HG02884 (cell line): ENCODE results near the gene ALOX15.
"Not testable (repeated sequence)": the region's sequence is repeated elsewhere in the genome, so short reads cannot be mapped to it uniquely, and the experiment has no call there.

Source experiments
- ATAC-seq: cut with Tn5 transposase; IDR thresholded peaks from one replicate; pipeline ENCODE4 v1.9.1; 2021; ENCODE audit warnings: mild to moderate bottlenecking, moderate library complexity; ENCODE audit not compliant: unreplicated experiment

Gene ALOX15

DNA sequence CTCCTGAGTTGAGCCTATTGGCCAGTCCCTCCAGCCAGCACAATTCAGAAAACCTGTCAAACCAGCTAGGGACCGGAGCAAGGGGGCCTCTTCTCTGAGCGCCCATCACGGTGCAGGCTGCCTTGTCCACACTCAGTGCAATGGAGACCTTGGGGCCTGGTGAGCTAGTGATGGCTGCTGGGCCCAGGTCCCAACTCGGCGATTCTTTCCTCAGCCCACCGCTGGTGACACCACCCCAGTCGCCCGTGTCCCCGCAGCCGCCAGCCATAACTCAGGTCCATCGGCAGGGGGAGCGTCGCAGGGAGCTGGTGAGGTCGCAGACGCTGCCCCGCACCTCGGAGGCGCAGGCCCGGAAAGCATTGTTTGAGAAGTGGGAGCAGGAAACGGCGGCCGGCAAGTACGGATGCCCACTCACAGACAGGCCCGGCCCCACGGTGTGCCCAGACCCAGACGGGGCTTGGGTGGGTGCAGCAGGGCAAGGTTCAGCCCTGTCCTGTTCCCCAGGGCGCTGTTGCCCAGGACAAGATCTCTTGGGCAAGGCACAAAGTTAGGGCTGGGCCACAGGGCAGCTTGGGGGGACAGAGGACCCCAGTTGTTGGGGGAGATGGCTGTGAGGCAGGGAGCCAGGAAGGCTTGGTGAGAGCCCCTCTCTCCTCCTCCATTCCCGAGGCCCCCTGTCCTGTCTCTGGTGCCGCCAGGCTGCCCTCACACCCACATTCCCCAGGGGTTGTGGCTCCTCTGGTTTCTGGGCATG is 46.4 kb downstream of the ALOX15 start:
- no peak for ATAC-seq

DNA sequence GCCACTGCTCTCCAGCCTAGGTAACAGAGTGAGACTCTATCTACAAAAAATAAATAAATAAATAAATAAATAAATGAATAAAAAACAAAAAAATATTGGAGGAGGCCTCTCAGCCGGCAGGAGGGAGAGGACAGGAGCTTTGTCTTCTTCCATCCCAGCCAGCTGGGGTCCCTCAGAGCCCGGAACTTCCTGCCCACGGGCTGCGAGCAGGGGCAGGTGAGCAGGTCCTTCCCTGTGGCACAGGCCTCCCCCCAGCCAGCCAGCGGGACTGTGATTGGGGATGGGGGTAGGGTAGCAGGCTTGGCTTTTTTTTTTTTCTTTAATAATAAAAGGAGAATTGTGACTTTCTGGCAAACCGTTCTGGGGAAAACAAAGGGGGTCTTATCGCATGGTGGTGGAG is 47.1 kb downstream of the ALOX15 start:
- ATAC-seq = no peak

DNA sequence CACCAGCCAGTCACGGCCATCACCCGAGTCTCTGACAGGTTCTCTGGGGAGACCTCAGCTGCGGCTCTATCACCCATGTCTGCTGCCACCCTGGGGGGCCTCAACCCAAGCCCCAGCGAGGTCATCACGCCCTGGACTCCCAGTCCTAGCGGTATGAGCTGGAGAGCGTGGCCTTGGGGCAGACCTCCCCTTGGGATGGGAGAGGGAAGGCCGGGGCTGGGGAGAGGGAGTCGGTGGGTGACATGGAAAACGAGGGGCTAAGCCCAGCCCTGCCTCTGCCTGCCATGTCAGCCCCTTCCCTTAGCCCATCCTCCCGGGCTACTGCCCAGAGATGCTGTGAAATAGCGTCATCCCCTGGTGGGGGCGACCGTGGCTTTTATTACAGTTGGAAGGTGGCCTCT is 48.5 kb downstream of the ALOX15 start:
- no peak for ATAC-seq

DNA sequence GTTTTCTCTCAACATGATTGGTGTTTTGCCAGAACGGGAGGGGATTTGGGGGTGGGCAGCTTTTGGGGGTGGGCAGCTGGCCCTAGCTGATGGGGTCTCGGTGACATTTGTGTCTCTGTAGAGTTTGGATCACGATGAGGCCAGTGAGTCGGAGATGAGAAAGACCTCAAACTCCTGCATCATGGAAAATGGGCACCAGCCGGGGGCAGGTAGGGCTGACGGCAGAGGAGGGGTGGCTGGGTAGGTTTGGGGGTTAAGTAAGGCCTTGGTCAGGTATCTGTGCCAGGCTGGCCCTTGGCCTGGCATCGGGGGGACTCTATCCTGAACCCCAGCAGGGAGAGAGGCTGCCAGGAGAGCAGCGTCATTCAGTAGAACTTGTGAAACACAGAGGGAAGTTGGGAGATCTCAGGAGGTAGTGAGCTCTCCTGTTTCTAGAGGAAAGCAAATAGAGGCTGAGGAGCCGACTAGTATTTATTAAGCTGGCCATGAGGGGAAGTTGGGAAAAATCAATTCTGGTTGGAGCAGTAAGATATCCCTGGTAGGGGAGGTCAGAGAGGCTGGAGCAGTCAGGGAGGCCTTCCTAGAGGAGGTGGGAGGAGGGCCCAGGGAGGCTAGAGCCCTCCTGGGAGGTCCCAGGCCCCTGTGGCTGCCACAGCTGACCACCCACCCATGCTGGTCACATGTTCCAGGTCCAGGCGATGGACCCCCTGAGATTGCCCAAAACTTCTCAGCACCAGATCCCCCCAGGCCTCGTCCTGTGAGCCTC is 49.1 kb downstream of the ALOX15 start:
- no peak for ATAC-seq

DNA sequence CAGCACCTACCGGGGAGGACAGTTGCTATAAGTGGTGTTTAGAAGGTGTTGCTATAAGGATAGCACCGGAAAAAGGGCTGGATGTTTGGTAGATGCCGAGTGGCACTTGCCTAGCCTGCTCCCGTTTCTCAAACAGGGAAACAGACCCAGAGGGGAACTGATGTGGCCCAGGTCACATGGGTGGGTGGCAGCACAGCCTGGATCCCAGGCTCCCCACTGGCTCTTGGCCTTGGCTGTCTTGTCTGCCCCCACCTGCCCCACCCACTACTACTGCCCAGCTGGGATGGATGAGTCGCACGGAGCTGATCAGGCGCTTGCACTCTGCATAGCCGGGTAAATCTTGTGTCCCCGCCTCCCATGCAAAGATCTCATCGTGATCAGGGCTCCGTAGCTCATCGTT is 49.9 kb downstream of the ALOX15 start:
- ATAC-seq = no peak

DNA sequence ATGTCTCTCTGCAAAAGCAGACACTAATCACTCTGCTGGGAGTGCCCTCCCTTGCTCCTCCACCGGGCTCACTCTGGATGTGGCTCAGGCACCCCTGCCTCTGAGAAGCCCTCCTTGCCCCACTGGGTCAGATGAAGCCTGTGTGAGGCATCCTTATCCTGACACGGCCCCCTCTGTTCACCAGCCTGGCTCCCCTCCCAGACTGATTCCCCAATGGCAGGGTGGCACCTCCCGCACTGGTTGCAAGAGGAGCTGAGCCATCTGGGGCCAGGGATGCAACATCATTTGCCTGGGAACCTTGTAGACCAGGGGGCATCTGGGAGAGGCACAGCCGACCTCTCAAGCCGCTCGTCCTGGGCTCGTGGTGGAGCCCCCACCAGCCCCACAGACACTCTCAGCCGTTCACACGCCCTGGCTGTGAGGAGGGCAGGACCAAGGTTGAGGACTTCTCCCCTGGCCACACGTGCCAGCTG is 50.5 kb downstream of the ALOX15 start:
- no peak for ATAC-seq

DNA sequence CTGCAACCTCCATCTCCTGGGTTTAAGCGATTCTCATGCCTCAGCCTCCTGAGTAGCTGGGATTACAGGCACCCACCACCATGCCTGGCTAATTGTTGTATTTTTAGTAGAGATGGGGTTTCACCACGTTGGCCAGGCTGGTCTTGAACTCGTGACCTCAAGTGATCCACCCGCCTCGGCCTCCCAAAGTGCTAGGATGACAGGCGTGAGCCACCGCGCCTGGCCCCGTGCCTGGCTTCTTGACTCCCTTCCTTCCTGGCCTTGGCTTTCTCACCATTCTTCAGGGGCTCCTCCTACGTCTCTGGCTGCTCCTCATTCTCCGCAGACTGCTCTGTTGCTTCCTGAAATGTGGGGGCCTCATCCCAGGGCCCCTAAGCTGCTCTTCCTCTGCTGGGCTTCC is 51.4 kb downstream of the ALOX15 start:
- ATAC-seq = not testable (repeated sequence)

DNA sequence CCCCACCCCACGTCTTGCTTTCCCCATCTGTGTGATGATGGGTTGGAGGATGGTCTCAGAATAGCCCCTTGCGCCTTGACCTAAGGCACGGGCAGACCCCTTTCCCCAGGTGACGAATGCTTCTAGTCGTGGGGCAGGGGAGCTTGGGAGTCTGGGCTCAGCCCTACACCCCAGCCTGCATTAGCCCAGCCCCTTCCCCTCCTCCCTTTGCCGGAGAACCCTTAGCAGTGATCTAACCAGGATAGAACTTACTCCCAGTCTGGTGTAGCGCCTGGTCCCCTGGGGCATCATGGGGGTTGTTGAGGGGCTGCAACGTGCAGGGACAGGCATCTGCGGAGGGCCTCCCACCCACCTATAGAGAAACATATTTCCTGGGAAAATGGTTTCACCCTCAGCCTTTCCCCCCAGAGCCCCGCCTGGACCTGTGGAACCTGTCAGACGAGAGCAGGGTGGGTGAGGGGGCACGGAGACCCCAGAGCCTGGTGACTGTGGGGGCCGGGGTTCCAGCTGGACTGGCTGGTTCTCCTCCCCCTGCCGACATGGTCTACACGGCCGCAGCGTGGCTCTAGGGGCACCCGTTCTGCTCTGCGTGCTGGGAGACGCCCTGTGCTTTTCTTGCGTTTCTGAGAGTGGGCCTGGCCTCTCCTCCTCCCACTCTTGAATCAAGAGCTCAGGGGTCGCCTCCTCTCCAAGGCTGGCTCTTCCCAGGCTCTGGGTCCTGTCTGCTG is 52.4 kb downstream of the ALOX15 start:
- ATAC-seq = no peak

DNA sequence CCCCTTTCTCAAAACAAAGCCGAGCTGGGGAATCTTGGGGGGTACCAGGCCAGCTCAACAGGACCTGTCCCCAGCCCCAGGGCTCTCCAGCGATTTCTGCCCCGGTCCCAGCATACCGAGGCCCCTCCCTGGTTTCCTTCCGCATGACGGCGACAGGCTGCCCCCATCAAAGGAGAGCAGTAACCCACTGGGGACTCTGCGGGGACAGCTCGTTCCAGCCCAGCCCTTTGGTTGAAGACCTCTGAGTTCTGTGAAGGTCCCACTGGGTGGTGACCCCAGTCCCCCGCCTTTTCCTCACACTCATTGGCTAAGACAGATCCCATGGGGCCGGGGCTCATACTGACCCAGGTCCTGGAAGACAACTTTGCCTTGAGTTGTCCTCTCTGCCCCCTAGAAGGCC is 53.1 kb downstream of the ALOX15 start:
- no peak for ATAC-seq

DNA sequence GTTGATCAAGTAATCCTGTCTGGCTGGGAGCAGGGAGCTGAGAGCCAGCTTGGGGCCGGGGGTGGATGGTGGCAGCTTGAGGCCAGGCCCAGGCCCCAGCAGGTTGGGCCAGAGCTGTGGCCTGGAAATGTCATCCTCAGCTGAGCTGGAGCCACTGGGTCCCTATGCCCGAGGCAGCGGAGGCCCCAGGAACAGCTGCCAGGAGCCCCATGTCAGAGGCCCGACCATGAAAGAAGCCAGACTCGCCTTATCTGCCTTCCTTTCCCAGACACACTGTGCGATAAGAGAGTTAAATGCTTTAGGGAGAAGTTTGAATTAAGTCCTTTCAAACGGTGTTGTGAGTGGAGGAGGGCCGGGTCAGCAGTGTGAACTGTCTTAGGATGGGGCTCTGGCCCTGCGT is 53.7 kb downstream of the ALOX15 start:
- ATAC-seq = no peak

DNA sequence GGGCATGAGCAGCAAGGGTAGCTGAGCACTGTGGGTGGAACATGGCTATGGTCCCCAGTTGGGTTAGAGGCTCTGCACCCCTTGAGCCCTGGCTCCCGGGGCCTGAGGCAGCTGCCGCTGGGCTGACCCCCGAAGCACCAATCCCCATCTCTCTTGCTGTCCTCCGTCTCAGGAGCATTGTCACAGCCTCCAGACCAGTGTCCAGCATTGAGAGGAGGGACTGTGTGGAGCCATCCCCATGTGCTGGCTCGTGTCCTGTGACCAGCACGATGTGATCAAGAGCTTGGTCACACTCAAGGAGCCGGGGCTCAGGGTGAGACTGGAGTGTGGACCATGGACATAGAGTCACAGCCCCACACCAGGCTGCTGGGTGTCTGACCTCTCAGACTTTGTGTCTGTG is 54.3 kb downstream of the ALOX15 start:
- no peak for ATAC-seq

DNA sequence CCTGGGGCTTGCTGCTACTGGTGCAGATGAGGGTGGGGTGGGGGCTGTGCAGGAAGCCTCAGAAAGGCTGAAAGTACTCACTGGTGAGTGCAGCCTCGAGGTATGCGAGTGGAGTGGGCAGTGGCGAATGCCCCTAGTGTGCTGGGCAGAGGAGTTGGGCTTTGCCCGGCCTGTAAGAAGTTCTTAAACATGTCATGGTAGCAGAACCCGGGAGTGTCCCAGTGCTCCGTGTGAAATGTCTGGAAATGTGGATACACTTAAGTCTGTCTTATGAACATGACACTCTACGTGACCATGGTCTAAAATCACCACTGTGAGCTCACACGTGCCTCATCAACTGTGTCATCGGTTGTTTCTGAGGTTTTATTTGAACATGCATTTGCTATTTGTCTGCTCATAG is 55.4 kb downstream of the ALOX15 start:
- no peak for ATAC-seq

DNA sequence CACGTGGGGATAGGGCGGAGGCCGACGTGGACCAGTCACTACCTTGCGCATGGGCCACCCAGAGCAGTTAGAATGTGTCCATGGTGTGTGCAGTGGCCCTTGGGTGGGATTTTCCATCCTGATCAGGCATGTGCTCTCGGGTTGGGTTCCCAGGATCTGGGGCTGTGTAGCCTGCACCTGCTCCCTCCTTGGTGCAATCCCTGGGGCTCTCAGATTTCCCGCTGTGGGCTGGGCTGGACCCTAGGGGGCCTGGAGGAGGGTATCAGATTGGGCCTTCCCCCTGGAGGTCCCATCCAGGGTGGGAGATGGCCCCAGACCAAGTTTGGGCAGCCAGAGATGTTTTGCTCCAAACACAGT is 55.9 kb downstream of the ALOX15 start:
- ATAC-seq = no peak

DNA sequence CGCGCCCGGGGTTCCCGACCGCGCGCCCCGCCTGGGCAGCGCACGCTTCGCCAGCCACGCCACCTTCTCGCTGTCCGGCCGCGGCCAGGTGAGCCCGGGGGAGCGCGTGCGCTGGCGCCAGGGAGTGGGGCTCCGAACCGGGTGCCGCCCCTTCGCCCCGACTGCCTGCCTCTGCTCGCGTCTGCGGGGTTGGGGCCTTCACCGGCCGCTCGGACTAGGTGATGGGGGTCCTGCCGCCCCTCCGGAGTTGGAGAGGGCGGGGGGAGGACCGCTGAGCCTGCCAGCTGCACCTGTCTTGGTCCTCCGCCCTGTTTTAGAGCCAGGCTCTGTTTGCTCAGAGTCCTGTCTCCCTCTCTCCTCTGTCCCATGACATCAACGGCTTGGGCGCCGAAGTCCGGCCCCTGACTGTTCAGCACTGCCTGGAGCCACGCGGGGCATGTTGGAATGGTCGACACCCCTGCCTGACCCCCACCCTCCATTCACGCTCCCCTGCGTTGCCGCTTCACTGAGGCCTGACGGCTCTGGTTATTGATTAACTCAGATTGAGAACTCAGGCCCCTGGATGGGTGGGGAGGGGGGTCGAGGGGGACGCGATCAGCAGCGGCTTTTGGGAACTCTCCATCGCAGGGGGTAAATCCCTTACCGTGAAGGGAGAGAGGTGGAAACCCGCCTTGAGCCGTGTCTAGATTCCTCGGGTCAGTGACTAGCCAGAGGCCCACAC is 56.4 kb downstream of the ALOX15 start:
- ATAC-seq = no peak

DNA sequence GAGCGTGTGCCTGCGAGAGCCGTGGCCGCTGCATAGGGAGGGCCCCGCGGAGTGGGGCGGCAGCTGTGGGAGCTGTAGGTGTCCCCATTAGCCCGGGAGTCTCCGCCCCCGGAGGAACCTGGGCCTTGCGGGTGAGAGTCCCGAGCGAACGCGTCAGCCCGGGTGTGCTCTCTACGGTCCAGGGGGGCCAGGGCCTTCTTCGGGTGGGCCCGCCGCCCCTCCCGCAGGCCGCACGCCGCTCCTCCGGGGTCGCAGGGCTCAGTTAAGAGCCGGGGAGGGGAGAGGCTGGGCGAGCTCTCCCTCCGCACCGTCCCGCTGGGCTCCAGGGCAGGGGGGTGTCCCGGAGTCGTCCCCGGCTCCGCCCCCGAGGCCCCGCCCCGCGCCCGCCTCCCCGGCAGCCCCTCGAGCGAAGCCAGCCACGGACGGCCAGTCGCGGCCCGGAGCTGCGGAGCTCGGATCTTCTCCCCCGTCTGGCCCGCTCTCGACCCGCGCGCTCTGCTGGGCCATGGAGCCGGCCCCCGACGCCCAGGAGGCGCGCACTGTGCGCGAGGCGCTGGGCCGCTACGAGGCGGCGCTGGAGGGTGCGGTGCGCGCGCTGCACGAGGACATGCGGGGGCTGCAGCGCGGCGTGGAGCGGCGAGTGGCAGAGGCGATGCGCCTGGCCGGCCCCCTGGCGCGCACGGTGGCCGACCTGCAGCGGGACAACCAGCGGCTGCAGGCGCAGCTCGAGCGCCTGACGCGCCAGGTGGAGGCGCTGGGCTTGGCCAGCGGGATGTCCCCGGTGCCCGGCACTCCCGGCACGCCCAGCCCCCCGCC is 57.2 kb downstream of the ALOX15 start, which contains the start of gene SMTNL2:
SMTNL2 (plus strand) TSS at position 429 of the 816 bp plus-strand sequence; CDS start at position 506, 77 bp downstream.
- ATAC-seq = no peak

DNA sequence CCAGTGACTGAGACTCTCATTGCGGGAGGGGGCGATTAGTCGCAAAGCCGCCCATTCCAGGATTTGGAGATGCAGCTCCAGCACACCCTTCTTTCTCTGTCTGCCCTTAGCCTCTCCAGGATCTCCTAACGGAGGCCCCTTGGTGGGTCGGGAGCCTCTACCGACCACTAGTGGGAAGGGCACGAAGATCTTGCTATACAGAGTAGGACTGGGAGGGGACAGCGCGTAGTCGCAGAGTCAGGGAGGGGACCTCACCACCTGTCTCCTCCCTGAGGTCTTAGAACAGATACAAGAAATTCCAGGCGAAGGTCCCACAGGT is 57.7 kb downstream of the ALOX15 start:
- ATAC-seq = no peak

DNA sequence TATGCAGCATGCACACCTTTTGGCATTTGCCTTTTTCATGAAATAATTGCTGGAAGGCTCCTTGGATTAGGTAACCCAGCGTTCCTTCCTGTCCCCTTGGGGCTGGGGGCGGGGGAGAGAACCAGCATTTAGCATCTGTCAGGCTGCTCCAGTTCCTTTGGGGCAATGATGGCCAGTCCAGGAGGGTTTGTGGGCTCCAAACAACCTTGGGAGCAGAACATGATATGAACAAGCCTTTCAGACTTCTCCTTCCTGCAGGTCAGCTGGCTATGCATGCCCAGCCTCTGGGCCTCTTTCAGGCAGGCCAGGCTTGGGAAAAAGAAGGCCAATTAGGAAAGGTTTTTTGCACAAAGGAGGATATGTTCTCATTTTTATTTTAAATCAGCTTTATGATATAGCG is 58.3 kb downstream of the ALOX15 start:
- ATAC-seq = no peak

DNA sequence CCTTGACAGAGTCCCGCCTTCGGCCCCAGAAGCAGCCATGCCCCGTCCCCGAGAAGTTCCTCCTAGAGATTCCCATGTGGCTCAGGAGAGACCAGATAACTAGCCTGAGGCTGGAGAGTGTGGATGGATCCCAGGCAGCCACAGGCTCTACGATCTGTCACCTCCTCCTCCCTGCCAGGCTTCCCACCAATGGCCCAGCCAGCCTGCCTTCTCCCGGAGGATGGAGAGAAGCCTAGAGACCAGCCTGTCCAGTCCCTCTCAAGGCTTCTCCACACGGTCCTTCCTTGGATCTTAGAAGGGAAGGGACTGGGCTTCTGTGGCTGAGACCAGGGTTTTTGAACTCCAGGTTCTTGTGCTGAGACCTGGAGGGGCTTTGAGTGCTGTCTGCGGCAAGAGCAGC is 58.8 kb downstream of the ALOX15 start:
- ATAC-seq = no peak

DNA sequence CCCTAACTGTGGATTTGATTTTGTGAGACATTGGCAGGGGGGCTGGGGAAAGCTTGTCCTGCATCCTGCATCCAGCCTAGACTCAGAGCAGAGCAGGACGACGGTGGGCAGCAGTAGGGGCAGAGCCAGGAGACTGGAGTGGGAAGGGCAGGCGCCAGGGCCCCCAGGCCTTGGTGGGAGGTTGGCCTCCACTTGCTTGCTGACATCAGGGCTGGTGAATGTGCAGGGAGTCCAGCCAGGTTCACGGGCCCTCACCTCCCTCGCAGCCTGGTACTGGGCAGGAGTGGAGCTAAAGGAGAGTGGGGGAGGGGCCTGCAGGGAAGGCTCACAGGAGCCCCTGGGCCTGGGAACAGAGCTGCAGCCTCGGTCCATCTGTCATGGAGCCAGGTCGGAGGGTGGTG is 59.4 kb downstream of the ALOX15 start:
- no peak for ATAC-seq
